Breast epithelium (tissue), 3 donors: ENCODE measurements around the gene OCLN.

ENCODE experiments used
- CTCF ChIP-seq, 3 donors: fragments of 450-650 bp; IDR thresholded peaks; one replicate each; pipeline ENCODE4 v1.5.1; 2016 to 2017; ENCODE audit warnings: antibody characterized with exemption in 3 of 3, mild to moderate bottlenecking in 3 of 3, moderate library complexity in 3 of 3
- POLR2A ChIP-seq: fragments of 450-650 bp; IDR thresholded peaks from one replicate; pipeline ENCODE4 v1.6.1; 2016; ENCODE audit warnings: antibody characterized with exemption, mild to moderate bottlenecking, moderate library complexity
- POLR2AphosphoS5 ChIP-seq, 3 donors: sonication (generic); formaldehyde crosslinking; IDR thresholded peaks; one replicate each; pipeline ENCODE4 v1.6.1; 2017; ENCODE audit warnings: antibody characterized with exemption in 3 of 3

GRCh38 chr5:69517763-69518212 lies 25.2 kb downstream of the OCLN start:
- TF ChIP-seq CTCF (IDR thresholded peaks at IDR 0.05) (no peak), POLR2AphosphoS5 (IDR thresholded peaks at IDR 0.05) (peak in 1 of 3 donors; percentile 20), POLR2A (no peak)
